ENCODE measurements around the gene CAMK2G. TPM values are rescaled to one million over a fixed set of nuclear protein-coding genes. Genes with fewer than 3 reads are reported as not detected.

Gene CAMK2G
- total RNA-seq, 5 donors from 2014 or later (not counting 1 experiment from before 2014, with no cell fraction given): 50.6 to 59.9 (median 55.5) TPM

DNA sequence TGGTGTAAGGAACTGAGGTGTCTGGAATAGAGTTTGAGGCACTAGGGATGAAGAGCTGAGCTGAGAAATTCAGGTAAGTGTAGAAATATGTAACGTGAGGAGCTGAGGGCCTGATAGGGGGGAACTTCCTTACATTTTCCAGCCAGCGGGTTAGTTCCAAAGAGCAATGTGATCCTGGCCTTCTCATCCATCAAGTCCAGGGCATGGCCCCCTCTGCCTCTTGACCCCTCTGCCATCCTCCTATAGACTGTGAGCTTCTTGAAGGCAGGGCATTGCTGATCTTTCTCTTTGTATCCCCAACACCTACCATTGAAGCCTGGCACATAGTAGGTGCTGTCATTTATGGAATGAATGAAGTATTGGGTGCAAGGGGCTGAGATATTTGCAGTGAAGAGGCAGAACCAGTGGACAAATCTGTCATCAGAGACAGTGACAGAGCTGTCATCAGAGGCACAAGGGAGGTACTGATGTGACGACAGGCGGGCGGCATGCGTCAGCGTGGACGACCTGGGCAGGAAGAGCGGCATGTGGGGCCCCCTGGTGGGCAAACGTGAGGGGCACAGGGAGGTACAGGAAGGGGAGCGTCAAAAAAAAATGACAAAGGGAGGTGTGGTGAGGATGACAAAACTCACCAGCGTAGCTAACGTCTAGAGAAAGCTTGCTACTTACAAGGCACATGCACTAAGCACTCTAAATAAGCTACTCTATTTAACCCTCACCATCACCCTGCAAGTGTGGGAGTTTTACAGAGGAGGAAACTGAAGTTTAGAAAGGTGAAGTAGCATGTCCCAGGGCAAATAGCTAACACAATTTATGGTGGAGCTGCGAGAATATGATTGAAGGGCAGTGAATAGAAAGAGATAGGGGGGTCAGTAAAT lies 5.2 kb upstream of the CAMK2G start:
- peaks cover 4 to 32% of the 10 kb centered on the region in 2 experiments for H3K4me1 ChIP-seq (ENCODE audit: control insufficient read depth in 1 of 2, extremely low read depth in 1 of 2, insufficient read depth in 2 of 2, low read length in 2 of 2)
- H3K36me3 ChIP-seq (ENCODE audit: control insufficient read depth in 2 of 2, extremely low read depth in 1 of 2, insufficient read depth in 1 of 2, low read length in 1 of 2): no peaks in the 10 kb centered on the region
- 0% methylated on average over 7 of the region's 14 CpGs for WGBS (ENCODE audit: insufficient coverage)
- Mint-ChIP-seq H3K27me3 (no peaks in the 10 kb centered on the region), H3K4me3 (no peak overlapping the region), H3K27ac (peak overlapping the region; percentile 71 to 77), H3K4me1 (peaks cover 41 to 48% (median 43%) of the 10 kb centered on the region in 3 donors), H3K9me3 (no peaks in the 10 kb centered on the region), H3K36me3 (no peaks in the 10 kb centered on the region)
- ATAC-seq (replicated peaks in 1 of 4): peak; percentile 85 to 91 (median 90)
- CTCF ChIA-PET: interaction anchor here (0.5 to 3.8 kb wide), 48 partner anchors 8 to 1308 kb away, joined by 3 to 80 read pairs (median 5); partner anchors contain the start of genes CHCHD1 (in 1 of the 2) and SEC24C (in 1 of the 2)
- H3K4me3 ChIP-seq (ENCODE audit: control insufficient read depth in 1 of 2, extremely low read depth in 1 of 2, low read length in 1 of 2): no peak overlapping the region
- H3K27ac ChIP-seq (ENCODE audit: low read length): peak overlapping the region; percentile 50
- no peaks in the 10 kb centered on the region for H3K9me3 ChIP-seq
- POLR2A ChIA-PET: interaction anchor here (0.5 to 1.1 kb wide), 6 partner anchors 29 to 1164 kb away, joined by 3 to 9 read pairs (median 4); no protein-coding TSS in a partner anchor
- DNase-seq: peak; percentile 88 to 99 (median 95)
- no peaks in the 10 kb centered on the region for H3K27me3 ChIP-seq (replicated peaks in 1 of 2; ENCODE audit: control insufficient read depth in 2 of 2, extremely low read depth in 1 of 2, insufficient read depth in 2 of 2, low read length in 1 of 2)

GRCh38 chr10:73878365-73878764 lies 4.0 kb upstream of the CAMK2G start:
- ChIA-PET CTCF (interaction anchor here (1.3 to 3.8 kb wide), 9 partner anchors 15 to 203 kb away, joined by 3 to 80 read pairs (median 24); partner anchors contain the start of gene CHCHD1 (in 1 of the 2)), POLR2A (interaction anchor here in 1 of 2 donors (0.6 kb wide), 2 partner anchors 32 to 69 kb away, joined by 3 to 7 read pairs; no protein-coding TSS in a partner anchor)
- no peaks in the 10 kb centered on the region for H3K36me3 ChIP-seq (ENCODE audit: control insufficient read depth in 2 of 2, extremely low read depth in 1 of 2, insufficient read depth in 1 of 2, low read length in 1 of 2)
- WGBS (ENCODE audit: insufficient coverage): 100% methylated on average over 1 of the region's 1 CpG
- Mint-ChIP-seq H3K36me3 (no peaks in the 10 kb centered on the region), H3K9me3 (no peaks in the 10 kb centered on the region), H3K27me3 (no peaks in the 10 kb centered on the region), H3K4me3 (no peak overlapping the region), H3K4me1 (peaks cover 41 to 48% (median 43%) of the 10 kb centered on the region in 3 donors), H3K27ac (peak overlapping the region; percentile 60 to 71)
- H3K9me3 ChIP-seq: no peaks in the 10 kb centered on the region
- DNase-seq: no peak
- no peak overlapping the region for H3K27ac ChIP-seq (ENCODE audit: low read length)
- H3K27me3 ChIP-seq (replicated peaks in 1 of 2; ENCODE audit: control insufficient read depth in 2 of 2, extremely low read depth in 1 of 2, insufficient read depth in 2 of 2, low read length in 1 of 2): no peaks in the 10 kb centered on the region
- no peak for ATAC-seq (replicated peaks in 1 of 4)
- H3K4me3 ChIP-seq (ENCODE audit: control insufficient read depth in 1 of 2, extremely low read depth in 1 of 2, low read length in 1 of 2): no peak overlapping the region
- peaks cover 4 to 33% of the 10 kb centered on the region in 2 experiments for H3K4me1 ChIP-seq (ENCODE audit: control insufficient read depth in 1 of 2, extremely low read depth in 1 of 2, insufficient read depth in 2 of 2, low read length in 2 of 2)

DNA sequence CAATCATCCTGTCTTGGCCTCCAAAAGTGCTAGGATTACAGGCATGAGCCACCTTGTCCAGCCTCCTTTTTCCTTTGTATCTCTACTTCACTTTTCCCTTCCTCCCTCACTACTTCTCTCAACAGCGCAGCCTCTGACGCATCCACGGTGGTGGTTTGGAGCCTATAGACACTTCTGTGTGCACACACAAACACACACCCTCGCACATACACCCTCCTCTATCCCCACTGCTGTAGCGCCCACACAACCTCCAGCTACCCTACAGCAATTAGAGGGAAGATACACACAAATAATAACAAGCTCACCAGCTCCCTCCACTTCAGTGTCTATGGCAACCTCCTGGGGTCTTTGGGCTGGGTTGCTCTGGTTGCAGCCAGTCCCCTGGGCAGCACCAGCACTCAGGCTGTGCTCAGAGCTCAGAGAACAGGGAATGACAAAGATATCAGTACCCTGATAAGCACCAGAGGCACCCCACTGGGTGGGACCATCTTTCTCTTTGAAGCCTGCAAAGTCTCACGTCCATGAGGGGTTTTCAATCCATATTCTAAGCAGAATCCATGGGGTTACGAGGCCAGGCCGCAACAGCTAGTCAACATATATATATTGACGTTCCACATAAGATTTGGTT lies 3.3 kb upstream of the CAMK2G start:
- peaks cover 10 to 41% of the 10 kb centered on the region in 2 experiments for H3K4me1 ChIP-seq (ENCODE audit: control insufficient read depth in 1 of 2, extremely low read depth in 1 of 2, insufficient read depth in 2 of 2, low read length in 2 of 2)
- no peaks in the 10 kb centered on the region for H3K27me3 Mint-ChIP-seq
- CTCF ChIA-PET: interaction anchor here in 1 of 2 donors (0.7 to 3.8 kb wide), 2 partner anchors 10 to 28 kb away, joined by 3 to 77 read pairs; no protein-coding TSS in a partner anchor
- H3K27ac Mint-ChIP-seq: peak overlapping the region; percentile 59 to 60
- H3K4me3 ChIP-seq (ENCODE audit: control insufficient read depth in 1 of 2, extremely low read depth in 1 of 2, low read length in 1 of 2): no peak overlapping the region
- H3K9me3 ChIP-seq: no peaks in the 10 kb centered on the region
- ATAC-seq (replicated peaks in 1 of 4) (no peak), DNase-seq (no peak)
- 100% methylated on average over 3 of the region's 9 CpGs for WGBS (ENCODE audit: insufficient coverage)
- POLR2A ChIA-PET: no interaction called here
- H3K27ac ChIP-seq (ENCODE audit: low read length): no peak overlapping the region
- H3K36me3 Mint-ChIP-seq: no peaks in the 10 kb centered on the region
- H3K36me3 ChIP-seq (ENCODE audit: control insufficient read depth in 2 of 2, extremely low read depth in 1 of 2, insufficient read depth in 1 of 2, low read length in 1 of 2): peaks cover 0 to 3% of the 10 kb centered on the region in 2 donors
- peaks cover 48 to 55% (median 50%) of the 10 kb centered on the region in 3 donors for H3K4me1 Mint-ChIP-seq
- H3K27me3 ChIP-seq (replicated peaks in 1 of 2; ENCODE audit: control insufficient read depth in 2 of 2, extremely low read depth in 1 of 2, insufficient read depth in 2 of 2, low read length in 1 of 2): no peaks in the 10 kb centered on the region
- no peaks in the 10 kb centered on the region for H3K9me3 Mint-ChIP-seq
- no peak overlapping the region for H3K4me3 Mint-ChIP-seq

- WGBS (ENCODE audit: insufficient coverage): 83% methylated on average over 2 of the region's 4 CpGs
- POLR2A ChIA-PET: no interaction called here
- no peaks in the 10 kb centered on the region for H3K27me3 Mint-ChIP-seq
These were observed 2.6 kb upstream of the CAMK2G start for GRCh38 chr10:73876971-73877370.

DNA sequence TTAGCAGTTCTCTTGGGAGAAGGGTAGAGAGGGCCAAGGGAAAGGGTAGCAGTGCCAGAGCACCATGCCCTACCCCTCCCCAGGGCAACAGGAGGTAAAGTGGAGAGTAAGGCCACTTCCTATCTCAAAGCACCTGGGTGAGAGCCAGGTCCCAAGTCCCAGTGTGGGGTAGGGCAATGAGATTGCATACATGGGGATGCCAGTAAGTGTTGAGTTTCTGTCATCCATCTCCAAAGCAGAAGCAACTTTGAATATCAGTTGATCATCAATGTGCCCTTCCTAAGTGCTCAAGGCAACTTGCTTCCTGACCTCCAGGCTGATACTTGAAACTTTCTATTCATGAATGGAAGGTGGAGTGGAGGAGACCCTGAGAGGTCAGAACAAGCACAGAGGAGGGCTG lies 2.2 kb upstream of the CAMK2G start:
- POLR2A ChIA-PET: no interaction called here
- Histone ChIP-seq H3K4me3 (ENCODE audit: control insufficient read depth in 1 of 2, extremely low read depth in 1 of 2, low read length in 1 of 2) (no peak overlapping the region), H3K9me3 (no peaks in the 10 kb centered on the region), H3K27ac (ENCODE audit: low read length) (no peak overlapping the region), H3K36me3 (ENCODE audit: control insufficient read depth in 2 of 2, extremely low read depth in 1 of 2, insufficient read depth in 1 of 2, low read length in 1 of 2) (peaks cover 0 to 12% of the 10 kb centered on the region in 2 donors), H3K4me1 (ENCODE audit: control insufficient read depth in 1 of 2, extremely low read depth in 1 of 2, insufficient read depth in 2 of 2, low read length in 2 of 2) (peaks cover 10 to 51% of the 10 kb centered on the region in 2 experiments), H3K27me3 (replicated peaks in 1 of 2; ENCODE audit: control insufficient read depth in 2 of 2, extremely low read depth in 1 of 2, insufficient read depth in 2 of 2, low read length in 1 of 2) (no peaks in the 10 kb centered on the region)
- DNase-seq (no peak), ATAC-seq (replicated peaks in 1 of 4) (no peak)
- Mint-ChIP-seq H3K9me3 (no peaks in the 10 kb centered on the region), H3K4me1 (peaks cover 59 to 66% (median 61%) of the 10 kb centered on the region in 3 donors), H3K27ac (peak overlapping the region; percentile 59 to 72), H3K36me3 (peaks cover 4% of the 10 kb centered on the region), H3K4me3 (peak overlapping the region in 1 of 3 donors; percentile 9), H3K27me3 (no peaks in the 10 kb centered on the region)
- CTCF ChIA-PET: no interaction called here

More at GRCh38 chr10:73876971-73877370, 2.6 kb upstream of the CAMK2G start:
- Histone ChIP-seq H3K27me3 (replicated peaks in 1 of 2; ENCODE audit: control insufficient read depth in 2 of 2, extremely low read depth in 1 of 2, insufficient read depth in 2 of 2, low read length in 1 of 2) (no peaks in the 10 kb centered on the region), H3K27ac (ENCODE audit: low read length) (no peak overlapping the region), H3K9me3 (no peaks in the 10 kb centered on the region), H3K4me3 (ENCODE audit: control insufficient read depth in 1 of 2, extremely low read depth in 1 of 2, low read length in 1 of 2) (no peak overlapping the region), H3K4me1 (ENCODE audit: control insufficient read depth in 1 of 2, extremely low read depth in 1 of 2, insufficient read depth in 2 of 2, low read length in 2 of 2) (peaks cover 10 to 47% of the 10 kb centered on the region in 2 experiments), H3K36me3 (ENCODE audit: control insufficient read depth in 2 of 2, extremely low read depth in 1 of 2, insufficient read depth in 1 of 2, low read length in 1 of 2) (peaks cover 0 to 8% of the 10 kb centered on the region in 2 donors)
- Mint-ChIP-seq H3K9me3 (no peaks in the 10 kb centered on the region), H3K4me1 (peaks cover 55 to 62% (median 57%) of the 10 kb centered on the region in 3 donors), H3K27ac (peak overlapping the region; percentile 59 to 60), H3K36me3 (peaks cover 2% of the 10 kb centered on the region), H3K4me3 (no peak overlapping the region)
- ATAC-seq (replicated peaks in 1 of 4) (no peak), DNase-seq (no peak)
- CTCF ChIA-PET: no interaction called here

GRCh38 chr10:73876157-73876556 lies 1.8 kb upstream of the CAMK2G start:
- Histone ChIP-seq H3K4me1 (ENCODE audit: control insufficient read depth in 1 of 2, extremely low read depth in 1 of 2, insufficient read depth in 2 of 2, low read length in 2 of 2) (peaks cover 10 to 55% of the 10 kb centered on the region in 2 experiments), H3K27me3 (replicated peaks in 1 of 2; ENCODE audit: control insufficient read depth in 2 of 2, extremely low read depth in 1 of 2, insufficient read depth in 2 of 2, low read length in 1 of 2) (no peaks in the 10 kb centered on the region)

More at GRCh38 chr10:73876157-73876556, 1.8 kb upstream of the CAMK2G start:
- DNase-seq (no peak), ATAC-seq (replicated peaks in 1 of 4) (no peak)
- peak overlapping the region; percentile 59 to 72 for H3K27ac Mint-ChIP-seq
- no peaks in the 10 kb centered on the region for H3K9me3 ChIP-seq
- peaks cover 63 to 70% (median 65%) of the 10 kb centered on the region in 3 donors for H3K4me1 Mint-ChIP-seq
- ChIA-PET POLR2A (no interaction called here), CTCF (no interaction called here)
- H3K9me3 Mint-ChIP-seq: no peaks in the 10 kb centered on the region
- H3K36me3 Mint-ChIP-seq: peaks cover 4% of the 10 kb centered on the region
- H3K27me3 Mint-ChIP-seq: no peaks in the 10 kb centered on the region
- H3K4me3 ChIP-seq (ENCODE audit: control insufficient read depth in 1 of 2, extremely low read depth in 1 of 2, low read length in 1 of 2): no peak overlapping the region
- peak overlapping the region in 1 of 3 donors; percentile 9 for H3K4me3 Mint-ChIP-seq
- H3K27ac ChIP-seq (ENCODE audit: low read length): no peak overlapping the region
- H3K36me3 ChIP-seq (ENCODE audit: control insufficient read depth in 2 of 2, extremely low read depth in 1 of 2, insufficient read depth in 1 of 2, low read length in 1 of 2): peaks cover 0 to 15% of the 10 kb centered on the region in 2 donors
- WGBS (ENCODE audit: insufficient coverage): 90% methylated on average over 2 of the region's 4 CpGs

Data from T-cell (primary cell).